SIG-M5 treated with dmso at 0.1 percent for 504 hours (cell line): ENCODE data around the gene WNK2.

Experiments
- DNase-seq: peaks from one replicate; lab custom pipeline; 2025; ENCODE audit not compliant: unreplicated experiment; lab: John Stamatoyannopoulos, UW

WNK2 gene

DNA sequence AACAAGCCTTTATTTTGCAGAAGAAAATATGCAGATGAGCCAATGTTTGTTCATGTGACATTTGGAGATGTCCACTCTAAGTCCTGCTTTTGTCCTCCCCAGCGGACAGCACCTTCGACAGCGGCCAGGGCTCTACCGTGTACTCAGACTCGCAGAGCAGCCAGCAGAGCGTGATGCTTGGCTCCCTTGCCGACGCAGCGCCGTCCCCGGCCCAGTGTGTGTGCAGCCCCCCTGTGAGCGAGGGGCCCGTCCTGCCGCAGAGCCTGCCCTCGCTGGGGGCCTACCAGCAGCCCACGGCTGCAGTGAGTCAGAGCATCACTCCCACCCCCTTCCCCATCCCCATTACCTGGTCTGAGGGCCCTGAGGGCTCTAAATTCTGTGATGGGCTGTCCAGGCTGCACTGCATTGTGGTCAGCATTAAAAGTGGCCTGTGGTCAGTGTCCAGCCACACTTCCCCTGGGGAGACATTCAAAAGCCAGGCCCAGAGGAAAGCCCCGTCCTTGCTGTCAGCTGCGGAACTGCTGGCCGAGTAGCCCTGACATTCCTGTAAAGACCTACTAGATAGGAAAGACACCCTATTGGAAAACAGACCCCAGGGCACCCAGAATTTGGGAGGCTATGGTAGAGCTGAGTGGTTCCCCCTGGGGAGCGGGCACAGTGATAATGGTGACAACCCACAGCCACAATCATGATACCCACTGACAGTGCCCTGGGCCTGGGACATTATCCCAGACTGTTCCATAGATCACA is 69.0 kb downstream of the WNK2 start:
- DNase-seq, result no peak

GRCh38 chr9:93253633-93254032 is 69.7 kb downstream of the WNK2 start:
- no peak for DNase-seq

GRCh38 chr9:93254061-93254481 is 70.1 kb downstream of the WNK2 start:
- no peak for DNase-seq

DNA sequence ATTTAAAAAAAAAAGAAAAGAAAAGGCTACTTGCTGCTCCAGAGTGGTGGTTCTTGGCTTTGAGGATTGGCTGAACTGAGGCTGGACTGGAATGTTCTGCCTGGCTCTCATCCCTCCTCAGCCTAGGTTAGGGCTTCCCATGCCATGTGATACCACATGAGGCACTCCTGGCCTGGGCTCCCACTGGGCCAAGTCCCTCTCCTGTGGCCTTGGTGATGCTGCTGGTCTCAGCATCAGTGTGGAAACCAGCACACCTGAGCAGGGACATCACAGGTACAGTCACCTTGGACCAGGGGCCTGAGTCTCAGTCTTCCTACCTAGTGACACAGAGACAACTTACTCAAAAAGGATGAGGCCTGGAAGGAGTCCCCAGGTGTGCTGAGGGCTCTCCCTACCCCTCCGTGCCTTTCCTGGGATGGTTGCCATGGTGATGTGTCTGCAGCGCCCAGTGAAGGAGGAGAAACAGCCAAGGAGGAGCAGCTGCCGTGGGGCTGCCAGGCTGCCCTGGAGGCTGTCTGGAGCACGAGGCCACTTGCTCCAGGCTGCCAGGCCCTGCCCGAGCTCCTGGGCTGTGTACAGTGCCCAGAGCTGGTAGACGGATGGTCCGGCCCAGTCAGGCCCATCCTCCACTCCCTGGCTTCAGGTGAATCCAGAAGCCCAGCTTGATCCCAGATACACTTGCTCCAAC is 71.0 kb downstream of the WNK2 start:
- no peak for DNase-seq

DNA sequence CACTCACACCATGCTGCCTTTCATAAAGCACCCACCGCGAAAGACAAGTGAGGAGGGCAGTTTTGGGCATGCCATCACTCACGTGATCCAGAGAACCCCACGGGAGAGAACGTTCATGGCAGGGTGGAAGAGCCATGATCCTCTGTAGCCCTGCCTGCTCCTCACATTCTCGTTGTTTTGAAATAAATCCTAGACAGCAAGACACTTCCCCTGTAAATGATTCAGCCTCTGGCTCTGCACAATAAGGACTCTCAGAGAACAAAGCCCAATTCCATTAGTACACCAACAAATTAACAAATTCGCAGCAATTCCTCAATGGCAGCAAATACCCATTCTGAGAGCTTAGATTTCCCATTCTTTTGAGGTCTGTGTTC is 71.5 kb downstream of the WNK2 start:
- DNase-seq, result no peak

DNA sequence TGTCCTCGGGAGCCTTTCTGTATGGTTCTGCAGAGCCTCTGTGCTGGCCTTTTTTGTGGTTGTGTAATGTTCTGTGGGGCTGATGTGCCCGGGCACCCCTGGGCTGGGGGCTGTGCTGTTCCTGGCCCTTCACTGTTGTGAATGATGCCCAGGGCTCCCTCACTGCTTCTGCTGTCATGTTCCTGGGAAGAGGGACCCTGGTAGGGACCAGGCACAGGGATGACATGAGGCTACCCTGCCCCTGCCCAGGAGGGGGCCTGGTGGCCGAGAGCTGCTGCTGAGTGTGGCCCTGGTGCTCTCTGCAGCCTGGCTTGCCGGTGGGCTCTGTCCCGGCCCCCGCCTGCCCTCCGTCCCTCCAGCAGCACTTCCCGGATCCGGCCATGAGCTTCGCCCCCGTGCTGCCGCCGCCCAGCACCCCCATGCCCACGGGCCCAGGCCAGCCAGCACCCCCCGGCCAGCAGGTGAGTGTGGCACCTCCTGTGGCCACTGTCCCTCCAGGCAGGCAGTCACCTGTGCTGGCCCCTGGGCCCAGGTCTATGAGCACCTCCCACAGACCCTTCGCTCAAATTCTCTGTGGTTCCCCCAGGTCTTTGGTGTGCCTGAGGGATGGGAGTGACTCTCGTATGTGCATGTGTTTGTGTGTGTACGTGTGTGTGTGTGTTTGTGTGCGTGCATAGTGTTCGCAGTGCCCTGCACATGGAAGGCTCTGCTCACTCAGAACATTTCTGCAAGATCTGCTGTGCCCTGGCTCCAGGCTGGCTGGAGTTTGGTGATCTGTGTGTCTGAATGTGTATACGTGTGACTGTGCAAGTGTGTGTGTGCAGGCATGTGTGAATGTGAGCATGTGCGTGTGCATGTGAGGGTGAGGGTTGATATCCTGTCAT is 72.3 kb downstream of the WNK2 start:
- DNase-seq, result no peak

- DNase-seq, result no peak
These were observed 73.2 kb downstream of the WNK2 start for GRCh38 chr9:93256878-93257807.

DNA sequence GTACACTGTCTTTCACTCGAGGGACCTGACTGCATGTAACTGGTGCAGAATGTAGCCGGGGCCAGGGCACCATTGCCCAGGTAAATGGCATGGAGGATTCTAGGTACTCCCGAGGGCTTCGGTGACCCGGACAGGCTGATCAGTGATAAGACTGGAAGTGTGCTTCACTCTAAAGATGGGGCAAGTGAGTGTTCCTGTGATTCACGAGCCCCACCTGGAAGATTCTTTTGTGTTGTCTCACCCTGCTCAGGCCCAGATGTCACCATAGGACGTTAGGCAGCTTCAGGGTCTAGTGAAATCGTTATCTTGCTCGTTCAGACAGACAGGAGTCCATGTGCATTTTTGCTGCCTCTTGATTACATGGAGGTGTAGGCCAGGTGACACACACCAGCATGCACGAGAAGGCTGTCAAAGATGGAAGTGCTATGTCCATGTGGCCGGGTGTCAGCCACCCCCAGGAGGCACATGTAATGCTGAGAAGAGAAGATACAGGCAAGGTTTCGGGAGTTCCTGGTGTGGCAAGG is 73.9 kb downstream of the WNK2 start:
- no peak for DNase-seq

DNA sequence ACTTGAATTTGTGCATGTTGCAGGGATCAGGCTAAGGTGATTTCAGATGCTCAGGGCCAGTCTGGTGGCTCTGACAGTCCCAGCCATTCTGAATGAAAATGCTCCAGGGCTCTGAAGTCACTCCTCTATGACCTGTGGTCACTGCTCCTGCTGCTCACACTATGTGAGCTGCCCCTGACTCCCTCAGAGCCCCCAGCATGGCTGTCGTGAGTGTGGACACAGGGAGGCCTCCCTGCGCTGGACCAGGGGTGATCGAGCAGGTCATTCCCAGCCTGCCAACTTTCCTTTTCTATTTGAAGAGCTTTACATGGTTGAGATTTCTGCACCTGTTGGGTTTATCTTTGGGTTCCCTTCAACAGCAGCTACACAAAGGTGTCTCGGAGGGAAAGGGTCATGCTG is 74.5 kb downstream of the WNK2 start:
- DNase-seq, result no peak

DNA sequence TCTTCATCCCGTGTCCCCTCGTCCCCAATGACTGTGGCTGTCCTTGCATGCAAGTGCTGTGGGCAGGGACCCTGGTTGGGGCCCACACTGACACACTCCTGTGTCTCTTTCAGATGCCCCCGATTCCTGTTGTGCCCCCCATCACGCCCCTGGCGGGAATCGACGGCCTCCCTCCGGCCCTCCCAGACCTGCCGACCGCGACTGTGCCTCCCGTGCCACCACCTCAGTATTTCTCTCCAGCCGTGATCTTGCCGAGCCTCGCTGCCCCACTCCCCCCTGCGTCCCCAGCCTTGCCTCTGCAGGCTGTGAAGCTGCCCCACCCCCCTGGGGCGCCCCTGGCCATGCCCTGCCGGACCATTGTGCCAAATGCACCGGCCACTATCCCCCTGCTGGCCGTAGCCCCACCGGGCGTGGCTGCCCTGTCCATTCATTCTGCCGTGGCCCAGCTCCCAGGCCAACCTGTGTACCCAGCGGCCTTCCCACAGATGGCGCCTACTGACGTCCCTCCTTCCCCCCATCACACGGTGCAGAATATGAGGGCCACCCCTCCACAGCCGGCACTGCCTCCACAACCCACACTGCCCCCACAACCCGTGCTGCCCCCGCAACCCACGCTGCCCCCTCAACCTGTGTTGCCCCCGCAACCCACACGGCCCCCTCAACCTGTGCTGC is 75.0 kb downstream of the WNK2 start:
- no peak for DNase-seq

GRCh38 chr9:93259490-93260262 is 75.7 kb downstream of the WNK2 start:
- DNase-seq, result no peak

- no peak for DNase-seq
These were observed 76.5 kb downstream of the WNK2 start for GRCh38 chr9:93260263-93261066.

DNA sequence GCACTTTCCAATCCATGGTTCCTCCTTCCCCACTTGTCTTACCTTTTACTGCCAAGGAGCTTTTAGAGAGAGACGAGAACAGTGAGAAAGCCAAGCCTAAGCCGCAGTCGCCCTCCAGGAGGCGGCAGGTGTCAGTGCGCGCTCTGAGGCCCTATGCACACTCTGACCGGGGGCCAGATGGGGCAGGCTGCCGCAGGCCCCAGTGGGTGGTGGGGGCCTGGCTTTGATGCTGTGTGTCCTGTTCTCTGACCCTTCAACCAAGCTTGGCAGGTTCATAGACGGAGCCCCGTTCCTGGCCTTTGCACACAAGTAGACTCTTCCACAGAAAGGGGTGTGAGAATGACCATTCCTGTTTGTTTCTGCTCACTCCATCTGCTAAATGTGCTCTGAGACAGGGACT is 77.3 kb downstream of the WNK2 start:
- no peak for DNase-seq

DNA sequence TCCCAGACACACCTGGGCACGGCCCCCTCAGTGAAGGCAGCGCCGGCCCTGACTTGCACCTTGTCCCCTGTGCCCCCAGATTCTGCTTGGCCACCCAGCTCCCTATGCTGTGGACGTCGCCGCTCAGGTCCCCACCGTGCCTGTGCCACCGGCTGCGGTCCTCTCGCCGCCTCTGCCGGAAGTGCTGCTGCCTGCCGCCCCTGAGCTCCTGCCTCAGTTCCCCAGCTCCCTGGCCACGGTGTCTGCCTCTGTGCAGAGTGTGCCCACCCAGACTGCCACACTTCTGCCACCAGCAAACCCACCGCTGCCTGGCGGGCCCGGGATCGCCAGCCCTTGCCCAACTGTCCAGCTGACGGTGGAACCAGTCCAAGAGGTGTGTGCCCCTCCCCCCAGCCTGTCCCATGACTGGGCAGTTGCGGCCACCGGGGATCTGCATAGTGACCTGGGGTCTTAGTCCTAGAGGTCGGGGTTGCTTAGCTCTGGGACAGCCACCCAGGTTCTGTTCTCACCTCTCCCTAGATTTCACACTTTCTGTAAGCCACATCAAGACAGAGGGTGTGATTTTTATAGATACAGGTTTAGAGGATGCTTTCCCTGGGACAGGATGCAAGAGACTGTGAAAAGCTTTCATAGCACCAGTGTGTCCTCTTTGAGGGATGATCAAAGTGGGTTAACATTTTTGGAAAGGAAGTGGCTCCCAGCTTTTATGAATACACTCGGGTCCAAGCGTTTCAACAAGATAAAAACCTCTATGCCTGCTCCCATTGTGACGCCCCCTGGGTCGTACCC is 78.0 kb downstream of the WNK2 start:
- DNase-seq, result no peak

DNA sequence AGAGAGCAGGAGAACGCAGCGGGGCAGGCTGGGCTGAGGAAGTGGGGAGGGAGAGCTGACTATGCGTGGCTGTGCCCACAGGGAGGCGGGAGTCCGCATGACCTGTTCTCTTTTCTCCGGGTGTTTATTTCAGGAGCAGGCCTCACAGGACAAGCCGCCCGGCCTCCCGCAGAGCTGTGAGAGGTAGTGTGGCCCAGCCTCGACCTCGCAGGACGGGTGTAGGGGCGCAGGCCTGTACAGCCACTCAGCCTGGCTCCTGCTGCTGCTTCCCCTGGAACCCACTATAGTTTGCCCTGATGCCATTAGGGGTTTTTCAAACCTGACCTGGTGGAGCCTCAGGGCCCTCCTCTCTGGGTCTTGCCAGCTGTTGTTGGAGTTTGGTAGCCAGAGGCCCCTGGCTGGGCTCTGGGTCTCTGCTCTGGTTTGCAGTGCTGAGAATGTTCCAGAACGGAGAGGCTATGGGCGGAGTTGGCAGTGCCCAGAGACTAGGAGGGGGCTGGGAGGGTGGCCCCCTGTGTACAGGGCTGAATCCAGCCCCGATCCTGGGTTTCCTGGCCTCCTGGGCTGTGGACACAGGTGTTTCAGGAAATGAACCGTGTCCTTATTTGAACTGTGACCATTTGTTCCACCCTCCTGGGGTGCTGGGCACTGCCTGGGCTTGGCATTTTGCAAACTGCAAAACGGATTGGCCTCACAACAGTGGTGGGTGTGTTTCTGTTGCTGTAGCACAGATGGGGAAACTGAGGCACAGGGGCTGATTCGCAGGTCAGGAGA is 78.8 kb downstream of the WNK2 start:
- DNase-seq, result no peak

GRCh38 chr9:93263334-93264229 is 79.6 kb downstream of the WNK2 start:
- DNase-seq, result no peak
